ENCODE data around the gene MYO1A.

The MYO1A gene

GRCh38 chr12:57049890-57050289, at the start of gene MYO1A:
Gene MYO1A, minus strand, starts transcription at chr12:57050129. Its CDS starts 1,806 bp downstream, at chr12:57048323.
- no peak for DNase-seq (ENCODE audit: low read depth in 2 of 2)

GRCh38 chr12:57099047-57099714, 49.3 kb upstream of the MYO1A start:
- no peak for DNase-seq (ENCODE audit: low read depth in 2 of 2)

GRCh38 chr12:57098546-57098945, 48.6 kb upstream of the MYO1A start:
- DNase-seq (ENCODE audit: low read depth in 2 of 2) = no peak

DNA sequence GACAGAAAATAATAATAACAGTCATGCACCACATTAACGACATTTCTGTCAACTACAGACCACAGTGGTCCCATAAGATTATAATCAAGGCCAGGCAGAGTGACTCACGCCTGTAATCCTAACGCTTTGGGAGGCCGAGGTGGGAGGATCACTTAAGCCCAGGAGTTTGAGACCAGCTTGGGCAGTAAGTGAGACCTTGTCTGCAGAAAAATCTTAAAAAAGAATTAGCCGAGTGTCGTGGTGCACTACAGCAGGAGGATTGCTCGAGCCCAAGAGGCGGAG, 47.6 kb upstream of the MYO1A start:
- no peak for DNase-seq (ENCODE audit: low read depth in 2 of 2)

GRCh38 chr12:57096748-57097553, 47.0 kb upstream of the MYO1A start:
- DNase-seq (ENCODE audit: low read depth in 2 of 2) = no peak

DNA sequence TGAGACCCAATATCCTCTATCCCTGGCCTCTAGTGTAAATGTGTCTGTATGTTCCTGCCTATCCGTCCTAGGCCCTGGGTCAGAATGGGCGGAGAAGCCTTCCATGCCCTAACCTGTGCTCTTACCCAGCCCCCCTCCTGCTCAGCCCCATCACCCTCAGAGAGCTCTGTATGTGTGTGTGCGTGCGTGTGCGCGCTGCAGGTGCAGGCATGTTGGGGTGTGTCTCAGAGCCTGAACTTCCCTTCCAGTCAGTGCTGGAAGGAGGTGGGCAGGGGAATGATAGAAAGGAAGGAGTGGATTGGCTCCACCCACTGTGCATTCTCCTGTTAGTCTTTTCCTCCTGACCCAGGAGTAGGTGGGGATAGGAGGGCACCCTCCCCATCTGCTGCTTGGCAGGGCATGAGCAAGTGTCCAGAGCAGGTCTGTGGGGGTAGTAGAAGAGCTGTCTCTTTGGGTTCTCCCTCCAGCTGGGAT, 46.2 kb upstream of the MYO1A start:
- no peak for DNase-seq (ENCODE audit: low read depth in 2 of 2)

GRCh38 chr12:57095440-57095839, 45.5 kb upstream of the MYO1A start:
- DNase-seq (ENCODE audit: low read depth in 2 of 2) = no peak

GRCh38 chr12:57094208-57095160, 44.6 kb upstream of the MYO1A start:
- DNase-seq (ENCODE audit: low read depth in 2 of 2) = no peak

- DNase-seq (ENCODE audit: low read depth in 2 of 2) = peak; percentile 63 to 64
Measured at GRCh38 chr12:57093415-57094207, 43.7 kb upstream of the MYO1A start.

DNA sequence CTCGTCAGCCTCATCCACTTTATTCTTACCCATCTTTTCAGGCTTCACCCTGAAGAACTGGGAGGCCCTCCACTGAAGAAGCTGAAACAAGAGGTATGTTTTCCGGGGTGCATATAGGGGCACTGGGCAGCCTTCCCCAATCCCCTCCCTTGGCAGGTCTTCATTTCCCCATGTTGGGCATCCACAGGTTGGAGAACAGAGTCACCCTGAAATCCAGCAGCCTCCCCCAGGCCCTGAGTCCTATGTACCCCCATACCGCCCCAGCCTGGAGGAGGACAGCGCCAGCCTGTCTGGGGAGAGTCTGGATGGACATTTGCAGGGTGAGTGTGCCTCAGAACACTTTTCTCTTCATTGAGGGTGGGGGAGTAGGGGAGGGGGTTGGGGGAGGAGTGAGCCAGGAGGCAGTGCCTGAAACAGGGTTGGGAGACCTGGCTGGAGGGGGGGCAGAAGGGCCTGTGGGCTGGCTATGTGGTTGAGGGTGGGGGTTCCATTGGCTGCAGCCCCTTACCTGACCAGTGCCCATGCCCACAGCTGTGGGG, 43.0 kb upstream of the MYO1A start:
- no peak for DNase-seq (ENCODE audit: low read depth in 2 of 2)

DNA sequence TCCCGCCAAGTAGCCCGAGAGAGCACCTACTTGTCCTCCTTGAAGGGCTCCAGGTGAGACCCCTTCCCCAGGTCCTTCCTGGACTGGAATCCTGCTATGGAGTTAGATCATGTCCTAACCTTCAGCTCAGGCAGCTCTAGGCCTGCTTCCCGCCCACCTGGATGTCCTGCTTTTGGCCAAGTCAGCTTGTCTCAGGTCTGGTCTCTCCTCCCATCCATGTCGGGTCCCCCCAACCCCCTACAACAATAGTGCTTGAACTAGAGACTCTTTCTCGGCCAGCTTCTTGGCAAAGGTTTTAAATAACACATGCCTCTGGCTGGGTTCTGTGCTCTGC, 42.6 kb upstream of the MYO1A start:
- DNase-seq (ENCODE audit: low read depth in 2 of 2) = no peak

DNA sequence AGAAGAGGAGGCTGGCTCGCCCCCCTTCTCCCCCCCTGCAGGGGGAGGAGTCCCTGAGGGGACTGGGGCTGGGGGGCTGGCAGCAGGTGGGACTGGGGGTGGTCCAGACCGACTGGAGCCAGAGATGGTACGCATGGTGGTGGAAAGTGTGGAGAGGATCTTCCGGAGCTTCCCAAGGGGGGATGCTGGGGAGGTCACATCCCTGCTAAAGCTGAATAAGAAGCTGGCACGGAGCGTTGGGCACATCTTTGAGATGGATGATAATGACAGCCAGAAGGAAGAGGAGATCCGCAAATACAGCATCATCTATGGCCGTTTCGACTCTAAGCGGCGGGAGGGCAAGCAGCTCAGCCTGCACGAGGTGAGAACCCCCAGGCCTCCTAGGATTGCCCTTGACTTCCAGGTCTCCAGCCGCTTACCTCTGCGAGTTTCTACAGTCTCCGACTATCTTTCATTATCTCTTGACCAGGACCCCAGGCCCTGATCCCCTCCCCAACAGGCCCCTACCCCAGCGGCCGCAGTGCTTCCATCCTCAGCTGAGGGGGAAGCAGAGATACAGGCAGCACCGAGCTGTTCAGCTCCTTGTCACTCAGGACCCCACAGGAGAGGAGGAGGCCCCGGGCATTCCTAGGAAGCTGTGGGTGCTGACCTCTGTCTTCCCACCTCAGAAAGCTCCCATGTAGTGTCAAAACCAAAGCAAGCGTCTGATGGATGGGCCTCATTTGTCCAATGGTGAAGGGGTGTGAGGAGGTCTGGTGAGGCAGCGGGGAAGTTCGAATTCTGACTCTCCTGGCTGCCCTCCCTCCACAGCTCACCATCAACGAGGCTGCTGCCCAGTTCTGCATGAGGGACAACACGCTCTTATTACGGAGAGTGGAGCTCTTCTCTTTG, 42.0 kb upstream of the MYO1A start:
- DNase-seq (ENCODE audit: low read depth in 2 of 2) = no peak

DNA sequence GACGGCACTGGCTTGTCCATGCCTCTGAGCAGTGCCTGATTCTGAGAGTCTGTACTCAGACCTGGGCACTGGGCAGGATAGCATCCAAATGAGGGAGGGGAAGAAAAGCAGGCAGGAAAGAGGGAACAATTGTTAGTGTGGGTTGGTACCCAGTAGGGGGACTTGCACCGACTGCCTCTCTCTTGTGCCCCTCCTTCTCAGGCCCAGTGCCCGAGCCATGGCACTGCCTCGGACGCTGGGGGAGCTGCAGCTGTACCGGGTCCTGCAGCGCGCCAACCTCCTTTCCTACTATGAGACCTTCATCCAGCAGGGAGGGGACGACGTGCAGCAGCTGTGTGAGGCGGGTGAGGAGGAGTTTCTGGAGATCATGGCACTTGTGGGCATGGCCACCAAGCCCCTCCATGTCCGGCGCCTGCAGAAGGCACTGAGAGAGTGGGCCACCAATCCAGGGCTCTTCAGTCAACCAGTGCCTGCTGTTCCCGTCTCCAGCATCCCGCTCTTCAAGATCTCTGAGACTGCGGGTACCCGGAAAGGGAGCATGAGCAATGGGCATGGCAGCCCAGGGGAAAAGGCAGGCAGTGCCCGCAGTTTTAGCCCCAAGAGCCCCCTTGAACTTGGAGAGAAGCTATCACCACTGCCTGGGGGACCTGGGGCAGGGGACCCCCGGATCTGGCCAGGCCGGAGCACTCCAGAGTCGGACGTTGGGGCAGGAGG, 41.2 kb upstream of the MYO1A start:
- no peak for DNase-seq (ENCODE audit: low read depth in 2 of 2)

GRCh38 chr12:57090490-57090889, 40.6 kb upstream of the MYO1A start:
- DNase-seq (ENCODE audit: low read depth in 2 of 2) = no peak

- peak in 1 of 2 donors; percentile 47 for DNase-seq (ENCODE audit: low read depth in 2 of 2)
Measured at GRCh38 chr12:57089271-57090245, 39.6 kb upstream of the MYO1A start.

- peak; percentile 75 to 89 for DNase-seq (ENCODE audit: low read depth in 2 of 2)
Measured at GRCh38 chr12:57088354-57089270, 38.7 kb upstream of the MYO1A start, which contains the start of gene NAB2. Gene NAB2, plus strand, starts transcription at chr12:57089114. Its CDS starts 158 bp downstream, at chr12:57089272.

- DNase-seq (ENCODE audit: low read depth in 2 of 2) = peak; percentile 70 to 85
Measured at GRCh38 chr12:57087691-57088353, 37.9 kb upstream of the MYO1A start.

Measured in stimulated activated CD4-positive, alpha-beta T cell treated with anti-CD3 and anti-CD28 coated beads, Interleukin-4, amount 100 ng/mL, for 48 hours (primary cell).